B cell (primary cell): ENCODE results near the gene NUP62. TPM values are rescaled to one million over a fixed set of nuclear protein-coding genes. Genes with fewer than 3 reads are reported as not detected.

Source experiments
- ATAC-seq: fragments of 200-7000 bp; cut with Tn5 transposase; one replicate; pipeline ENCODE4 v1.10.0; 2021; ENCODE audit warnings: low read depth, mild to moderate bottlenecking, moderate number of reproducible peaks, moderate library complexity
- CTCF ChIA-PET: fragments of 350-600 bp; sonication (Branson Sonifier 250); formaldehyde crosslinking; loops from one replicate; lab custom pipeline; 2021; ENCODE audit warnings: antibody characterized with exemption, inconsistent platforms; lab: Charles Lee
- POLR2A ChIA-PET: fragments of 350-600 bp; sonication (Branson Sonifier 250); formaldehyde crosslinking; loops from one replicate; lab custom pipeline; 2021; ENCODE audit warnings: antibody characterized with exemption; lab: Charles Lee
- DNase-seq: peaks from one replicate; pipeline ENCODE4 v3.0.0; 2013
- H2AFZ ChIP-seq: 2 replicates; pipeline ENCODE4 v1.6.1; 2012; ENCODE audit warnings: mild to moderate bottlenecking, low read depth, low read length; ENCODE audit not compliant: insufficient read depth, poor library complexity, severe bottlenecking
- H3K27ac ChIP-seq, 2 donors: 1 replicate in 1 of 2; 2 replicates in 1 of 2; pipeline ENCODE4 v1.5.1; 2012 to 2013; ENCODE audit warnings: low read length in 2 of 2, mild to moderate bottlenecking in 2 of 2, moderate library complexity in 1 of 2
- H3K27me3 ChIP-seq, 4 experiments: fragments of 200-600 bp in 1 of 4; sonication (generic) in 1 of 4; replicated peaks in 1 of 4; 1 replicate in 2 of 4; 2 replicates in 2 of 4; pipeline versions ENCODE4 v1.6.1 to v1.7.0; 2013 to 2016; ENCODE audit warnings: low read length in 3 of 4, mild to moderate bottlenecking in 2 of 4, mixed read lengths in 1 of 4, moderate library complexity in 1 of 4; ENCODE audit not compliant: insufficient read depth in 4 of 4, control insufficient read depth in 3 of 4; ENCODE audit errors: control extremely low read depth in 1 of 4
- H3K36me3 ChIP-seq, 2 experiments: replicated peaks in 1 of 2; 1 replicate in 1 of 2; 2 replicates in 1 of 2; pipeline versions ENCODE4 v1.6.1 to v1.7.1; 2013; ENCODE audit warnings: low read length in 1 of 2; ENCODE audit not compliant: insufficient read depth in 2 of 2, control insufficient read depth in 1 of 2; ENCODE audit errors: control extremely low read depth in 1 of 2, extremely low read depth in 1 of 2
- H3K4me1 ChIP-seq, 2 donors: fragments of 200-600 bp in 1 of 2; sonication (generic) in 1 of 2; 1 replicate in 1 of 2; 2 replicates in 1 of 2; pipeline versions ENCODE4 v1.5.1 to v1.6.1; 2013 to 2017; ENCODE audit warnings: low read length in 2 of 2; ENCODE audit not compliant: control insufficient read depth in 2 of 2, insufficient read depth in 2 of 2
- H3K4me2 ChIP-seq: replicated peaks from 2 replicates; pipeline ENCODE3; 2012; ENCODE audit warnings: mild to moderate bottlenecking, low read depth, low read length; ENCODE audit not compliant: poor library complexity, severe bottlenecking
- H3K4me3 ChIP-seq, 5 experiments: fragments of 200-600 bp in 1 of 5; sonication (generic) in 1 of 5; 1 replicate in 3 of 5; 2 replicates in 2 of 5; pipeline versions ENCODE4 v1.5.1 to v1.7.0; 2011 to 2016; ENCODE audit warnings: low read length in 4 of 5, mild to moderate bottlenecking in 4 of 5, low read depth in 2 of 5, control low read depth in 1 of 5, moderate library complexity in 1 of 5; ENCODE audit not compliant: insufficient read depth in 1 of 5; ENCODE audit errors: control extremely low read depth in 1 of 5, extremely low read depth in 1 of 5
- H3K79me2 ChIP-seq: fragments of 200-600 bp; sonication (generic); one replicate; pipeline ENCODE4 v1.6.0; 2016; ENCODE audit warnings: low read length; ENCODE audit not compliant: control insufficient read depth, insufficient read depth
- H3K9ac ChIP-seq: fragments of 200-600 bp; sonication (generic); 2 replicates; pipeline ENCODE4 v1.6.1; 2017; ENCODE audit warnings: mild to moderate bottlenecking, low read length, moderate library complexity
- H3K9me3 ChIP-seq, 3 donors: one replicate each; pipeline versions ENCODE4 v1.6.1 to v1.7.1; 2013; ENCODE audit warnings: low read length in 2 of 3; ENCODE audit not compliant: control insufficient read depth in 2 of 3, insufficient read depth in 1 of 3; ENCODE audit errors: control extremely low read depth in 1 of 3
- H4K20me1 ChIP-seq: 2 replicates; pipeline ENCODE4 v1.6.0; 2012; ENCODE audit warnings: mild to moderate bottlenecking, low read length; ENCODE audit not compliant: insufficient read depth, control insufficient read depth, poor library complexity, severe bottlenecking
- H3K27ac Mint-ChIP-seq: one replicate; pipeline ENCODE4 v1.8.0; 2021; ENCODE audit warnings: mixed read lengths
- H3K27me3 Mint-ChIP-seq: one replicate; pipeline ENCODE4 v1.8.0; 2021; ENCODE audit warnings: mixed read lengths
- H3K4me1 Mint-ChIP-seq: one replicate; pipeline ENCODE4 v1.8.0; 2021; ENCODE audit warnings: mixed read lengths
- H3K4me3 Mint-ChIP-seq: one replicate; pipeline ENCODE4 v1.8.0; 2021; ENCODE audit warnings: mixed read lengths
- H3K9me3 Mint-ChIP-seq: one replicate; pipeline ENCODE4 v1.8.0; 2022; ENCODE audit warnings: mixed read lengths; ENCODE audit not compliant: insufficient read depth
- CTCF ChIP-seq: fragments of 200-600 bp; IDR thresholded peaks from one replicate; pipeline ENCODE4 v1.8.0; 2022; ENCODE audit warnings: antibody characterized with exemption, mild to moderate bottlenecking
- EZH2 ChIP-seq: IDR thresholded peaks from 2 replicates; pipeline ENCODE4 v1.6.1; 2012; ENCODE audit warnings: borderline replicate concordance, low read depth, mild to moderate bottlenecking, moderate library complexity, low read length; ENCODE audit not compliant: insufficient read depth, poor library complexity, severe bottlenecking
- WGBS: methylation state at CpG from one replicate; pipeline ENCODE4 v1.1.5; 2013; ENCODE audit warnings: missing lambda C conversion rate; ENCODE audit not compliant: insufficient coverage; 5-methylcytosine and 5-hydroxymethylcytosine counted together
- intact Hi-C: fragments of 100-400 bp; cut with micrococcal nuclease; formaldehyde crosslinking; loops from one replicate; pipeline ENCODE4 v1.10.0; 2022
- polyA plus RNA-seq: library from polyadenylated mRNA; depleted of rRNA; stranded (reverse); fragments of >200 nt; gene quantifications from 2 replicates; pipeline ENCODE4 v1.2.3, GENCODE V29; 2012
- total RNA-seq, 2 donors: library from RNA; stranded (reverse); fragments of 120-200 nt in 1 of 2; gene quantifications; 1 replicate in 1 of 2; 2 replicates in 1 of 2; pipeline versions ENCODE4 v1.2.3 to v1.2.4, GENCODE V29; 2013 to 2022

NUP62 gene
- total and polyA plus RNA-seq, 2 donors (not counting 1 experiment from before 2014, with no cell fraction given): 25.2 to 75.7 TPM

GRCh38 chr19:49894879-49895565 is 34.3 kb downstream of the NUP62 start:
- Histone ChIP-seq H4K20me1 (no peaks in the 10 kb centered on the region), H2AFZ (no peak overlapping the region), H3K9ac (no peak overlapping the region), H3K79me2 (peaks cover 4% of the 10 kb centered on the region), H3K4me1 (peaks cover 30 to 48% of the 10 kb centered on the region in 2 donors), H3K4me3 (no peak overlapping the region), H3K27ac (no peak overlapping the region), H3K9me3 (no peaks in the 10 kb centered on the region), H3K36me3 (no peaks in the 10 kb centered on the region), H3K4me2 (peak overlapping the region; percentile 94), H3K27me3 (no peaks in the 10 kb centered on the region)
- ChIA-PET CTCF (interaction anchor here (1.1 to 3.6 kb wide), 3 partner anchors 16 to 32 kb away, joined by 3 to 17 read pairs (median 5); no protein-coding TSS in a partner anchor), POLR2A (interaction anchor here (1.4 to 3.0 kb wide), 2 partner anchors 16 to 34 kb away, joined by 10 to 20 read pairs; partner anchors contain the start of genes ATF5 and NUP62)
- Mint-ChIP-seq H3K27me3 (no peaks in the 10 kb centered on the region), H3K4me1 (peaks cover 50% of the 10 kb centered on the region), H3K4me3 (peak overlapping the region; percentile 37), H3K27ac (peak overlapping the region; percentile 61), H3K9me3 (no peaks in the 10 kb centered on the region)
- TF ChIP-seq CTCF (no peak), EZH2 (no peak)
- ATAC-seq (no peak), DNase-seq (no peak)
- intact Hi-C loops: no loop called here
- 81% methylated on average over 12 of the region's 17 CpGs for WGBS

GRCh38 chr19:49894011-49894664 is 35.2 kb downstream of the NUP62 start:
- WGBS: 90% methylated on average over 11 of the region's 18 CpGs
- Histone ChIP-seq H3K9ac (no peak overlapping the region), H2AFZ (no peak overlapping the region), H3K4me3 (no peak overlapping the region), H3K36me3 (no peaks in the 10 kb centered on the region), H3K9me3 (peaks cover 0 to 7% (median 0%) of the 10 kb centered on the region in 3 donors), H3K4me2 (no peak overlapping the region), H3K79me2 (peaks cover 4% of the 10 kb centered on the region), H3K4me1 (peaks cover 32 to 54% of the 10 kb centered on the region in 2 donors), H3K27me3 (no peaks in the 10 kb centered on the region), H4K20me1 (peaks cover 7% of the 10 kb centered on the region), H3K27ac (no peak overlapping the region)
- peak overlapping the region; percentile 15 for H3K27ac Mint-ChIP-seq
- H3K4me3 Mint-ChIP-seq: no peak overlapping the region
- DNase-seq (no peak), ATAC-seq (no peak)
- CTCF ChIA-PET: interaction anchor here (1.0 to 3.6 kb wide), 3 partner anchors 17 to 23 kb away, joined by 3 to 17 read pairs (median 5); partner anchors contain the start of genes AKT1S1 and TBC1D17
- no peak for TF ChIP-seq EZH2
- no peak for TF ChIP-seq CTCF
- POLR2A ChIA-PET: interaction anchor here (0.6 to 1.1 kb wide), 4 partner anchors 17 to 50 kb away, joined by 3 to 10 read pairs (median 4); partner anchors contain the start of gene AKT1S1
- H3K27me3 Mint-ChIP-seq: no peaks in the 10 kb centered on the region
- H3K4me1 Mint-ChIP-seq: peaks cover 56% of the 10 kb centered on the region
- intact Hi-C loops: no loop called here
- H3K9me3 Mint-ChIP-seq: no peaks in the 10 kb centered on the region
